Mucosa of descending colon (tissue), 3 donors: Measurements from ENCODE around the gene FES. TPM values are rescaled to one million over a fixed set of nuclear protein-coding genes. Genes with fewer than 3 reads are reported as not detected.

Experiments
- ATAC-seq: fragments of 200-7000 bp; cut with Tn5 transposase; one replicate; pipeline ENCODE4 v1.9.1; 2020; ENCODE audit warnings: mild to moderate bottlenecking, moderate library complexity
- DNase-seq, 3 donors: peaks; one replicate each; pipeline ENCODE4 v3.0.0-alpha.2; 2020
- H3K36me3 ChIP-seq: fragments of 200-600 bp; one replicate; pipeline ENCODE4 v1.8.0; 2021; ENCODE audit warnings: low read depth, mild to moderate bottlenecking
- H3K4me1 ChIP-seq: fragments of 200-600 bp; one replicate; pipeline ENCODE4 v1.8.0; 2021; ENCODE audit warnings: low read depth, mild to moderate bottlenecking
- H3K4me3 ChIP-seq: fragments of 200-600 bp; one replicate; pipeline ENCODE4 v1.8.0; 2021; ENCODE audit warnings: mild to moderate bottlenecking
- H3K9me3 ChIP-seq: fragments of 200-600 bp; one replicate; pipeline ENCODE4 v1.8.0; 2021; ENCODE audit warnings: mild to moderate bottlenecking
- intact Hi-C, 2 donors: fragments of 100-400 bp; cut with DNase I in 1 of 2; cut with micrococcal nuclease in 1 of 2; formaldehyde crosslinking; loops; one replicate each; pipeline versions ENCODE4 v1.11.0 to v1.11.1; 2022; cut with DNase I, micrococcal nuclease
- total RNA-seq, 3 donors: library from RNA; stranded (reverse); fragmentation: NEBNext Ultra II Directional in 2 of 3; extraction: Animal tissue kit (Norgen Biotek cat#: 25700) in 2 of 3; gene quantifications; one replicate each; pipeline versions ENCODE4 v1.2.1 to v1.2.4, GENCODE V29; 2021 to 2023
- TF ChIP-seq, protein P1 (sequence below): fragments of 200-600 bp; IDR thresholded peaks from one replicate; pipeline ENCODE4 v1.8.0; 2022; ENCODE audit warnings: antibody characterized with exemption, mild to moderate bottlenecking
- donor health status: DM: no; HTN: no; CAD: no; lungs with moderate emphysema.
- donor health status: DM: no; HTN: no; CAD: no.
- donor health status: DM: no; HTN: yes; CAD: no.

Gene FES
- total RNA-seq, 3 donors from 2014 or later: 7.9 to 18.6 (median 12.1) TPM

DNA sequence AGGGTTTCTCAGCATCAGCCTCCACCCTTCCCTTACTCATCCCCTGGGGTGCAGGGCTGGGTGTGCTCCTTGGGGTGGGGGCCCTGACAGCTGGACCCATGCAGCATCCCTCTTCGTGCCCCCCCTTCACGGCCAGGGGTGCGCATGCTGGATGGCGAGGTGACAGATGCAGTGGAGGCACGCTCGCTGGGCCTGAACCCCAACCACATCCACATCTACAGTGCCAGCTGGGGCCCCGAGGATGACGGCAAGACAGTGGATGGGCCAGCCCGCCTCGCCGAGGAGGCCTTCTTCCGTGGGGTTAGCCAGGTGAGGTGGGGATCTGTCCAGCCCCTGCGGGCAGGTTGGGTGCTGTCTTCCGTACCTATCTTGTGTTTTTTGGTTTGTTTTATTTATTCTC, 6.3 kb upstream of the FES start:
- Histone ChIP-seq H3K4me3 (no peak overlapping the region), H3K4me1 (peaks cover 16% of the 10 kb centered on the region), H3K9me3 (no peaks in the 10 kb centered on the region), H3K36me3 (peaks cover 5% of the 10 kb centered on the region)
- intact Hi-C loops: loop anchor here in 1 of 2 donors (10.0 kb wide), 1 partner anchor 163 kb away; the partner anchor contains the start of gene BLM
- TF ChIP-seq, protein P1, sequence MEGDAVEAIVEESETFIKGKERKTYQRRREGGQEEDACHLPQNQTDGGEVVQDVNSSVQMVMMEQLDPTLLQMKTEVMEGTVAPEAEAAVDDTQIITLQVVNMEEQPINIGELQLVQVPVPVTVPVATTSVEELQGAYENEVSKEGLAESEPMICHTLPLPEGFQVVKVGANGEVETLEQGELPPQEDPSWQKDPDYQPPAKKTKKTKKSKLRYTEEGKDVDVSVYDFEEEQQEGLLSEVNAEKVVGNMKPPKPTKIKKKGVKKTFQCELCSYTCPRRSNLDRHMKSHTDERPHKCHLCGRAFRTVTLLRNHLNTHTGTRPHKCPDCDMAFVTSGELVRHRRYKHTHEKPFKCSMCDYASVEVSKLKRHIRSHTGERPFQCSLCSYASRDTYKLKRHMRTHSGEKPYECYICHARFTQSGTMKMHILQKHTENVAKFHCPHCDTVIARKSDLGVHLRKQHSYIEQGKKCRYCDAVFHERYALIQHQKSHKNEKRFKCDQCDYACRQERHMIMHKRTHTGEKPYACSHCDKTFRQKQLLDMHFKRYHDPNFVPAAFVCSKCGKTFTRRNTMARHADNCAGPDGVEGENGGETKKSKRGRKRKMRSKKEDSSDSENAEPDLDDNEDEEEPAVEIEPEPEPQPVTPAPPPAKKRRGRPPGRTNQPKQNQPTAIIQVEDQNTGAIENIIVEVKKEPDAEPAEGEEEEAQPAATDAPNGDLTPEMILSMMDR: no peak
- DNase-seq (no peak), ATAC-seq (no peak)

DNA sequence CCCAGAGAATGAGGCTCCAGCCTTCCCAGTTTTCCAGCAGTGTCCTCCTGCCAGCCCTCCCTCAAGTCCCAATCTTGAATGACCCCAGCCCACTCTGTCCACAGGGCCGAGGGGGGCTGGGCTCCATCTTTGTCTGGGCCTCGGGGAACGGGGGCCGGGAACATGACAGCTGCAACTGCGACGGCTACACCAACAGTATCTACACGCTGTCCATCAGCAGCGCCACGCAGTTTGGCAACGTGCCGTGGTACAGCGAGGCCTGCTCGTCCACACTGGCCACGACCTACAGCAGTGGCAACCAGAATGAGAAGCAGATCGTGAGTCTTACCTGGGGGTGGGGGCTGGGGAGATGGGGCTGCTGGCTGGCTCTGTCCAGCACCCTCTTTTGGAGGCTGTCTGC, 5.6 kb upstream of the FES start:
- H3K36me3 ChIP-seq: peaks cover 5% of the 10 kb centered on the region
- intact Hi-C loops: loop anchor here in 1 of 2 donors (10.0 kb wide), 1 partner anchor 164 kb away; the partner anchor contains the start of gene BLM
- ATAC-seq: no peak
- H3K9me3 ChIP-seq: no peaks in the 10 kb centered on the region
- TF ChIP-seq, protein P1: no peak
- H3K4me3 ChIP-seq: no peak overlapping the region
- DNase-seq: no peak
- peaks cover 17% of the 10 kb centered on the region for H3K4me1 ChIP-seq

DNA sequence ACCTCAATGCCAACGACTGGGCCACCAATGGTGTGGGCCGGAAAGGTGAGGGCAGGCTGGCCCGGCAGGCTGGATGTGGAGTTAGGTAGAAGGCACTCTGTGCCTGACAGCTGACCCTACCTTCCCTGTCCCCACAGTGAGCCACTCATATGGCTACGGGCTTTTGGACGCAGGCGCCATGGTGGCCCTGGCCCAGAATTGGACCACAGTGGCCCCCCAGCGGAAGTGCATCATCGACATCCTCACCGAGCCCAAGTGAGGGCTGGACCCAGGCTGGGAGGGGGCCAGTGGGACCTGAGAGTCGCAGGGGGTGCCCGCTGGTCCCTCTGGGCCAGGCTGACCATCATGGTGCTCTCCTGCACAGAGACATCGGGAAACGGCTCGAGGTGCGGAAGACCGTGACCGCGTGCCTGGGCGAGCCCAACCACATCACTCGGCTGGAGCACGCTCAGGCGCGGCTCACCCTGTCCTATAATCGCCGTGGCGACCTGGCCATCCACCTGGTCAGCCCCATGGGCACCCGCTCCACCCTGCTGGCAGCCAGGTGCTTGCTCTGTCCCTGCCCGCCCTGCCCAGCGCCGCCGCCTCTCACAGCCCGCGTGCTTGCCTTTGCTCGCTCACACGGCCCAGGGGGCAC, 4.5 kb upstream of the FES start:
- TF ChIP-seq, protein P1: no peak

DNA sequence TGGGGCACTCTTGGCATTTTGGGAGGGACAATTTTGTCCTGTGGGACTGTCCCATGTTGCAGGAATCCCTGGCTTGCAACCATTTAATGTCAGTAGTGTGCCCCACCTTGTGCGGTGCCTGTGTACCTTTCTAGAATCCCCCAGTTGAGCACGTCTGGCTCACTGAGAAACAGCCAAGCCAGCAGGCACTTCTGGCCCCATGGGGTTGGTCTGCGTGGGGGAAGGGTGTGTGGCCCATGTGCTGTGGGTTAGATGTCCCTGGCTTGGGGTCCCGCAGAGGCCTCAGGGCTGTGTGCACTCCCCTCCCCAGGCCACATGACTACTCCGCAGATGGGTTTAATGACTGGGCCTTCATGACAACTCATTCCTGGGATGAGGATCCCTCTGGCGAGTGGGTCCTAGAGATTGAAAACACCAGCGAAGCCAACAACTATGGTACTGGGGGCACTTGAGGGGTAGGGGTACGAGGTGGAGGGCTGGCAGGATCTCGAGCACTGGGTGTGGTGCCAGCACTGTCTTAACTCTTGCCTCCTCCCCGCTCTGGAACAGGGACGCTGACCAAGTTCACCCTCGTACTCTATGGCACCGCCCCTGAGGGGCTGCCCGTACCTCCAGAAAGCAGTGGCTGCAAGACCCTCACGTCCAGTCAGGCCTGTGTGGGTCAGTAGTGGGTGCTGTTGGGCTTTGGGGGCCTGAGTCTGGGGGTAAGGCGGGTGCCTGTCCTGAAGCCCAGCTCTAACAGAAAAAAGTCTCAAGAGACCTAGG, 3.7 kb upstream of the FES start:
- peaks cover 5% of the 10 kb centered on the region for H3K36me3 ChIP-seq
- no peaks in the 10 kb centered on the region for H3K9me3 ChIP-seq
- intact Hi-C loops: loop anchor here in 1 of 2 donors (10.0 kb wide), 2 partner anchors 186 to 356 kb away; partner anchors contain the start of gene CRTC3
- no peak overlapping the region for H3K4me3 ChIP-seq
- ATAC-seq: no peak
- DNase-seq: no peak
- peaks cover 11% of the 10 kb centered on the region for H3K4me1 ChIP-seq
- TF ChIP-seq, protein P1: no peak

More for the DNA sequence above, 4.5 kb upstream of the FES start:
- Histone ChIP-seq H3K4me3 (no peak overlapping the region), H3K36me3 (peaks cover 5% of the 10 kb centered on the region), H3K4me1 (peaks cover 9% of the 10 kb centered on the region), H3K9me3 (no peaks in the 10 kb centered on the region)
- ATAC-seq (no peak), DNase-seq (peak in 1 of 3 donors; percentile 28)
- intact Hi-C loops: loop anchor here (10.0 kb wide), 3 partner anchors 165 to 355 kb away; partner anchors contain the start of genes BLM (in 1 of the 2) and CRTC3 (in 1 of the 2)

DNA sequence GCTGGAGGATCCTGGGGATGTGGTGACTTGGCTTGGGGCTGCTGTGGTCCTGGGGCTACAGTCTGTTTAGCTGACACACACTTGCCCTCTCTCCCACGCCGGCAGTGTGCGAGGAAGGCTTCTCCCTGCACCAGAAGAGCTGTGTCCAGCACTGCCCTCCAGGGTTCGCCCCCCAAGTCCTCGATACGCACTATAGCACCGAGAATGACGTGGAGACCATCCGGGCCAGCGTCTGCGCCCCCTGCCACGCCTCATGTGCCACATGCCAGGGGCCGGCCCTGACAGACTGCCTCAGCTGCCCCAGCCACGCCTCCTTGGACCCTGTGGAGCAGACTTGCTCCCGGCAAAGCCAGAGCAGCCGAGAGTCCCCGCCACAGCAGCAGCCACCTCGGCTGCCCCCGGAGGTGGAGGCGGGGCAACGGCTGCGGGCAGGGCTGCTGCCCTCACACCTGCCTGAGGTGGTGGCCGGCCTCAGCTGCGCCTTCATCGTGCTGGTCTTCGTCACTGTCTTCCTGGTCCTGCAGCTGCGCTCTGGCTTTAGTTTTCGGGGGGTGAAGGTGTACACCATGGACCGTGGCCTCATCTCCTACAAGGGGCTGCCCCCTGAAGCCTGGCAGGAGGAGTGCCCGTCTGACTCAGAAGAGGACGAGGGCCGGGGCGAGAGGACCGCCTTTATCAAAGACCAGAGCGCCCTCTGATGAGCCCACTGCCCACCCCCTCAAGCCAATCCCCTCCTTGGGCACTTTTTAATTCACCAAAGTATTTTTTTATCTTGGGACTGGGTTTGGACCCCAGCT, 2.9 kb upstream of the FES start:
- Histone ChIP-seq H3K4me3 (no peak overlapping the region), H3K9me3 (no peaks in the 10 kb centered on the region), H3K36me3 (peaks cover 5% of the 10 kb centered on the region), H3K4me1 (peaks cover 15% of the 10 kb centered on the region)
- intact Hi-C loops: loop anchor here in 1 of 2 donors (10.0 kb wide), 2 partner anchors 187 to 357 kb away; partner anchors contain the start of gene CRTC3
- DNase-seq: no peak
- TF ChIP-seq, protein P1: no peak
- no peak for ATAC-seq
